ENCODE data around the gene TCL1A.
"Not testable (repeated sequence)": the region's sequence is repeated elsewhere in the genome, so short reads cannot be mapped to it uniquely, and the experiment has no call there.

The TCL1A gene

DNA sequence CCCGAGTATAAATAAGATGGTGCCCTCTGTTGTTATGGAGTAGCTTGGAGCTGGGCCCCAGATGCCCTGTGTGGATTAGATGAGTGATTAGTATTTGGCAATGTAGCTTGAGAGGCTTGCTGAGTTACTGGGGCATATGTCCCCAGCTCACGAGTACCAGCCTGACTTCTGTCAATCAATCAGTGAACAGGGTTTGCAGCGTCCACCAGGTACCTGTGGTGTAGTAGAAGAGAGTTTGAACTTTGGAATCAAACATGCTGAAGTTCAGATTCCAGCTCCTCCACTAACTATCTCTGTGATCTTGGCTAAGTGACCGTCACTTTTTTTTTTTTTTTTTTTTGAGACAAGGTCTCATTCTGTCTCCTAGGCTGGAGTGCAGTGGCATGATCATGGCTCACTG lies 39.3 kb downstream of the TCL1A start:
- no peak for DNase-seq

DNA sequence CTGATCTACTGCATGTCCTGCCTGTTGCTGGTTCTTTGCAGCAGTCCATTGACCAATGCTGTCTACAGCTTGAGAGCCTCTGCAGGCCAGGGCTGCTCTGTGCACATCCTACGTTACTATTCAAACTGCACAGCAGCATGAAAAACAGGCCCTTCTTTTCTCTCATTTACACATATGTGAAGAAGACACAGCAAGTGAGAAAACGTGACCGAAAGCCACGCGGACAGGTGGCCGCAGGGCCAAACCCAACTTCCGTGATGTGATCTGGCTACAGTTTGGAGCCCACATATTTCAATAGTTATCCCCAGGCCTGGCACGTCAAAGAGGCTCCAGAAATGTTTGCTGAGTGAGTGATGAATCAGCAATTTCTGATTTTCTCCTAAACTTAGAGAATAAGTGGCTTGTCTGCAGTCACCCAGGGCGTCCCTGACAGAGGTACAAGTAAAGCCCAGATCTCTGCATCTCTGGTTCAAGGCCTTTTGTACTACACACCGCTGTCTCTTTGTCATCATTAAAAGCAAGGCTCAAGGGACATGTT lies 45.6 kb downstream of the TCL1A start:
- DNase-seq, result no peak

DNA sequence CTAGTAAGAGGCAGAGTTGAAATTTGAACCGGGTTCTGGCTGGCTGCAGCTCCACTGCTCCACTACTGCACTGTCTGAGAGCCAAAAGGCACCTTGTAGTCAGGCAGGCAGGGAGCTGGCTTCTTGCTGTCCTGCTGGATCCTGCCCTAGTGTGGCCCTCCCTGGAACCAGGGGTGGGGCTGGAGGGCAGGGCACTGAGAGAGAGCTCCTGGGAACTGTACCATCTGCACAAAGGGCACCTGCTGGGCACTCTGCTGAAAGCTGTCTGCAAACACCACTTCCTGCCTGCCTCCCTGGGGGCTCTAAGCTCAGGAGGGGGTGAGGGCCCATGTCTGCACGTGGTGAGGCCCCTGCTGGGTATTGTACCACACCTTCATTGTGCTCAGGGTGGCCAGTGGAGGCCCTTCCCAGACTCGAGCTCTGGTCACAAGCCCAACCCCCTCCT lies 46.7 kb downstream of the TCL1A start:
- no peak for DNase-seq

DNA sequence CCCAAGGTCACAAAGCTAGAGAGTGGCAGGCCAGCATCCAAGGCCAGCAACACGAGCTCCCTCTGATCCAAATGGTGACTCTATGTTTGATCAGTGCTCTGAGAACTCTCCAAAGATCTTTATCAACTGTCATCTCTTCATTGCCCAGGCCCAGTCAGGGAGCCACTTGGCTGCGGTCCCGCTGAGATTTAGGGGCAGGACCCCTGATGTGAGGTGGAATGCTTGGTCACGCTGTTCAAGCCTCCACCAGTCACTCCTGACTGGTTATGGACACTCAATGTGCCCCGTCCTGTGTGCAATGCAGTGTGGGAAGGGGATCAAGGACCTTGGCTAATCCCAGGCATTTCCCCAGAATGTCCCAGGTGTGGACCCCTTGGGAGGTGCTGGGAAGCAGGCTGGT lies 47.5 kb downstream of the TCL1A start:
- DNase-seq, result no peak

DNA sequence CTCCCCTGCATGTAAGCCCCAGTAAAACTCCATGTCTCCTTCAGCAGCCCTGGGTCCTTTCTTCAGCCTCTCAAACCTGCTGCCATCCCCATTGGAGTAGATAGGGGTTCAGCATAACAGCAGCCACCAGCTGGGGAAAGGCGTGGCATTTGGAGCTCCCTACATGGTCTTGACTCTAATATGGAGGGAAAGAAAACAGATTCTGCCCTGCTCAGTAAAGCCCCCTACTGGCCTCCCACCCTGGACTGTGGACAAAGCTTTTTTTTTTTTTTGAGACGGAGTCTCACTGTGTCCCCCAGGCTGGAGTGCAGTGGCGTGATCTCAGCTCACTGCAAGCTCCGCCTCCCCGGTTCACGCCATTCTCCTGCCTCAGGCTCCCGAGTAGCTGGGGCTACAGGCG lies 48.4 kb downstream of the TCL1A start:
- DNase-seq, result not testable (repeated sequence)

DNA sequence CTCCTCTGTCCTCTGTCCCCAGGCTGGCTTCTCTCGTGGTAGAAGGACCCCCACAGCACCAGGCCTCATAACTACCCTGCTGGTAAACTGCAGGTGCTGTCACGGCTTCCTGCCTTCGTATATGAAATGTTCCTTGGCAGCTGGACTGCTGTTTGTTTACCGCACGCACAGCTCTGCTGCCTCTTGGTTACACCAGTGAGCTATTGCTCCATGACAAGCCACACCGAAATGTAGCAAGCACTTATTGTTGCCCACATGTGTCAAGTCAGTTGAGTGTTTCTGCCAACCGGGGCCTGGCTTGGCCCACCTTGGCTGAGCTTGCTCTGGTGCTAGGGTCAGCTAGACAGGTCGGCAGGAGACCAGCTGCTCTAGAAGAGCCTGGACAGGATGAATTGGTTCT lies 49.4 kb downstream of the TCL1A start:
- DNase-seq, result no peak

DNA sequence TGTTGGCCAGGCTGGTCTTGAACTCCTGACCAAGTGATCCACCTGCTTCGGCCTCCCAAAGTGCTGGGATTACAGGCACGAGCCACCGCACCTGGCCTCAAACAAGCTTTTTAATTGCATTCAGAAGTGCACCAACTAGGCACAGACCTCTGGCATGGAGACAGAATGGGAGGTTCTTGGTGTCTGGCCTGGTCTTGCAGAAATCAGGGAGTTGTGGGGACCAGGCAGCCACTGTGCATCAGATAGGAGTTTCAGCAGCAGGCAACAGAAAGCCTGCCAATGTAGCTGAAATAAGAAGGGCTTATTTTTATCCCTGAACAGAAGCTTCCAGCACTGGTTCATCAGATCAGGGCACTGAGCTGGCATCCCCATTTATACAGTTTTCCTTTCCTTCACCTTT lies 49.9 kb downstream of the TCL1A start:
- no peak for DNase-seq

DNA sequence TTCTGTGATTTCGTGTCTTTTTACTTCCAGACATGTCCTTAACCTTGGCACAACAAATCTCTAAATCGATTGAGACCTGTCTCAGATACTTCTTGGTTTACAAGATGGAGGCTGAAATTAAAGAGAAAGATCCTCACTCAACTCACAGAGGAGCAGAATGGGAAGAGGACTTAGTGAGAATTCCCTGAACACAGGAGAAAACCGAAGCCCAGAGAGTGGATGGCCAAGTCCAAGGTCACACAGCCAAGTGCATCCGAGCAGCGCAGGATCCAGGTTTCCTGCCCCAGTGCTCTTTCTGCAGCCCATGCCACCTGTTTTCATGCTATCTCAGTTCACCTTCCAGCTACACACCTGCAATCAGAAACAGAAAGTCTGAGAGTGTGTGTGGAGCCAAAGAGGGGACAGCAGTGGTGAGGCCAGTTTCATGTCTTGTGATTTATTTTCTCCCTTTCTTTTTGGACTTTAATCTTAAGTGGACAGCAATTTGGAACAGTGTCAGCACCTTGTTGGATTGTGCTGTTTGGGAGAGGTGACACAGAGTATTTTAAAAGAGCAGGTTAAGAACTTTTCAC lies 50.6 kb downstream of the TCL1A start:
- DNase-seq, result no peak

DNA sequence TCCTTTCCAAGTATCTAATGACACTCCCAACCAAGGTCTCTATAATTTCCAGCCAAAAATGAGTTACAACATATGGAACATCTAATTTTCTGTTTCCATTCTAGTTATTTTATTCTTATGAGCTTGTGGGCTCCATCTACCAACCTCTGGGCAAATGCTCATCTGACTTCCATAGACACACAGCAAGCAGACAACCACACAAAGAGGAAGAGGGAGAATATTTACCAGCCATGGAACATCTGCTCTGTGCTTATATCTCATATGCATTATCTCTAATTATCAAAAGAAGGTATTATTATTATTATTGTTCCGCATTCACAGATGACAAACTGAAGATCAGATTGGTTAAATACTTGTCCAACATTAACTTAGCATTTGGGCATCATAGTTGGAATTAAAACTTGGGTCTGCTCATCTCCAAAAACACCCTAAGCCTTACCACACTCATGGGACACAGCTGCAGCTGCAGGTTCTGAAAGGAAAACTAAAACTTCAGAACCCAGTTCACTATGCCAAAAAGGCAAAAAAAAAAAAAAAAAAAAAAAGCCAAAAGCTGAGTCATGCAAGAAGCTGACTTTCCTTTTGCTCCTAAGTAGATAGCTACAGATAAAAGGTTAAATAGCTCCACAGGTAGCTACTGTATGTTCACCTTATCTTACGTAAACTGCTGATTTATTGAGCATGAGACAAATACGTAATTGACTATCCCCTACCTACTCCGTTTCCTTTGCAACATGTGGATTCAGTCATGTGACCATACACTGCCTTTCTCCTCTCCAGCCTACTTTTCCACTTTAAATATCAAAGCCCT lies 51.3 kb downstream of the TCL1A start:
- no peak for DNase-seq

DNA sequence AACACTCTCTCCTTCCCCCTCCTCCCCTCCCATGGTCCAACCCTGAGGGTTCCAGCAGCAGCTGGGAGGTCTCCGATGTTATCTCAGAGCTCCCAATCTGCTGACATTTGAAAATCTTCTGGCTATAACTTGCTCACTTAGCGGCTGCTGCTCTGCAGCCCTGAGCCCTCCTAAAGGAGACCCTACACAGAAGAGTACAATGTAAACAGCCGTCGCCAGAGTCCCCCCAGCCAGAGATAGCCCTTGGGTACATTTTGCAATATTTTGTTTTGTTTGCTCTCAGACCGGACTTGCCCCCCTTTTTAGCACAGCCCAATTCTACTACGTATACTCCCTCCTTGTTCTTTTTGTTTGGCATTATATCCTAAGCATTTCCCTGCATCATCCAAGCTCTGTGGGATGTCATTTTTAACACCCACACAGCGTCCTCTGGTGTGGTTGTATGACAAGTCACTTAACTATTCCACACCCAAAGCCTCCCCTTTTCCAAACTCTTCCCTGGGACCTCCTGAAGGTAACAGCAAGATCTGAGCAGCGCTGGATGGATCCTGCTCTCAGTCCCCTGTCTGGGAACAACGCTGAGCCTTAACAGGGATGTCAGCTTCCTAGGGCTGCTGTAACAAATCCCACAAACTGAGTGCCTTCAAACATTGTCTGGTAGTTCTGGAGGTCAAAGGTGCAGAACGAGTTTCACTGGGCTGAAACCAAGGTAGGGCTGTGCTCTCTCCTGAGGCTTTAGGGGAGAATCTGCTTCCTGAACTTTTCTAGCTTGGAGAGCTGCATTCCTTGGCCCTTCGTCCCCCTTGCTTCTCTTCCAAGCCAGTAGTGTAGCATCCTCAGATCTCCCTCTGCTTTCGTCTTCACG lies 53.0 kb downstream of the TCL1A start:
- DNase-seq, result no peak

DNA sequence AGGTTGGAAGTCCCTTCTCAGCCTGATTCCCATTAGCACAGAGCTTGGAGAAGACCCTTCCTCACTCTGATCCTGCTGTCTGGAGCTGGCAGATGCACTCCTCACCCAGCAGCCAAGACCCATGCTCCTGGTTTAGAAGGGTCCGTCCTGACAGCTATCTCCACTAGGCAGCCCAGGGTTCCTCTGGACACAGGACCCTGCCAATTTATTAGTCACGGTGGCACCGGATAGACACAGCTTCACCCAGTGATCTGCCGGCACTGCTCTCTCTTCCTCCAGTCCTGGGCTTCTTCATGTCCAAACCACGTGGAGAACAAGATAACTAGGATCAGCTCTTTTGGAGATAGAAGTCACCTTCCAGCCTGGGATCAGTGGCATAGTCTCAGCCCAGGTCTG lies 53.9 kb downstream of the TCL1A start:
- no peak for DNase-seq

Measured in NCI-H1105 (cell line).